PC-3 (cell line): ENCODE results near the gene THADA. TPM values are rescaled to one million over a fixed set of nuclear protein-coding genes. Genes with fewer than 3 reads are reported as not detected.

ENCODE experiments used
- ATAC-seq: fragments of 200-7000 bp; cut with Tn5 transposase; 2 replicates; pipeline ENCODE4 v1.9.1; 2020; ENCODE audit warnings: mild to moderate bottlenecking, moderate library complexity
- BruUV-seq: library from RNA; stranded (reverse); fragments of 400-500 nt; replicated peaks from 2 replicates; lab custom pipeline; 2021; lab: Mats Ljungman, UMichigan
- CTCF ChIA-PET: fragments of 300-600 bp; sonication (Branson Sonifier 250); formaldehyde crosslinking; loops from one replicate; lab custom pipeline; 2022; ENCODE audit warnings: antibody characterized with exemption; lab: Charles Lee
- POLR2A ChIA-PET: fragments of 300-600 bp; sonication (Branson Sonifier 250); formaldehyde crosslinking; loops from one replicate; lab custom pipeline; 2022; ENCODE audit warnings: antibody characterized with exemption; ENCODE audit not compliant: unreplicated experiment; lab: Charles Lee
- DNase-seq: peaks from one replicate; pipeline ENCODE4 v3.0.0-alpha.2; 2015
- H2AFZ ChIP-seq: fragments of 300-600 bp; sonication (generic); 2 replicates; pipeline ENCODE4 v1.6.0; 2016; ENCODE audit warnings: antibody characterized with exemption, low read length
- H3F3A ChIP-seq: fragments of 300-600 bp; sonication (generic); one replicate; pipeline ENCODE4 v1.6.0; 2017; ENCODE audit warnings: antibody characterized with exemption, low read length, control low read depth, mild to moderate bottlenecking; ENCODE audit not compliant: unreplicated experiment
- H3K27ac ChIP-seq: fragments of 300-600 bp; sonication (generic); 2 replicates; pipeline ENCODE4 v1.5.1; 2016; ENCODE audit warnings: mild to moderate bottlenecking, low read length
- H3K27me3 ChIP-seq: fragments of 300-600 bp; sonication (generic); 2 replicates; pipeline ENCODE4 v1.6.1; 2016; ENCODE audit warnings: low read length, mixed read lengths
- H3K36me3 ChIP-seq: fragments of 300-600 bp; sonication (generic); 2 replicates; pipeline ENCODE4 v1.6.1; 2016; ENCODE audit warnings: low read depth, mixed run types, low read length, mixed read lengths
- H3K4me1 ChIP-seq: fragments of 300-600 bp; sonication (generic); 2 replicates; pipeline ENCODE4 v1.5.1; 2016; ENCODE audit warnings: low read length; ENCODE audit not compliant: insufficient read depth
- H3K4me2 ChIP-seq: fragments of 300-600 bp; sonication (generic); 2 replicates; pipeline ENCODE4 v1.6.0; 2016; ENCODE audit warnings: low read length
- H3K4me3 ChIP-seq: fragments of 300-600 bp; sonication (generic); 2 replicates; pipeline ENCODE4 v1.5.1; 2016; ENCODE audit warnings: mild to moderate bottlenecking, low read length, mixed read lengths
- H3K79me2 ChIP-seq: fragments of 300-600 bp; sonication (generic); 2 replicates; pipeline ENCODE4 v1.6.1; 2017; ENCODE audit warnings: low read length, mixed read lengths
- H3K9ac ChIP-seq: fragments of 300-600 bp; sonication (generic); 2 replicates; pipeline ENCODE4 v1.6.0; 2016; ENCODE audit warnings: mild to moderate bottlenecking, low read length
- H3K9me2 ChIP-seq: fragments of 300-600 bp; sonication (generic); replicated peaks from 2 replicates; pipeline ENCODE4 v1.6.1; 2016; ENCODE audit warnings: mixed run types, low read length, mixed read lengths
- H3K9me3 ChIP-seq: fragments of 300-600 bp; sonication (generic); 2 replicates; pipeline ENCODE4 v1.6.1; 2016; ENCODE audit warnings: low read length, mixed read lengths
- H4K20me1 ChIP-seq: fragments of 300-600 bp; sonication (generic); 2 replicates; pipeline ENCODE4 v1.6.1; 2016; ENCODE audit warnings: low read length, mixed read lengths
- CTCF ChIP-seq: fragments of 300-600 bp; sonication (generic); conservative IDR thresholded peaks from 2 replicates; pipeline ENCODE4 v1.5.1; 2017; ENCODE audit warnings: antibody characterized with exemption, low read depth, mild to moderate bottlenecking, low read length
- EZH2 ChIP-seq: fragments of 300-600 bp; sonication (generic); IDR thresholded peaks from one replicate; pipeline ENCODE4 v1.6.1; 2017; ENCODE audit warnings: antibody characterized with exemption, mild to moderate bottlenecking, low read length; ENCODE audit not compliant: unreplicated experiment
- EZH2phosphoT487 ChIP-seq: fragments of 300-600 bp; sonication (generic); IDR thresholded peaks from 2 replicates; pipeline ENCODE4 v1.6.1; 2018; ENCODE audit warnings: mild to moderate bottlenecking, antibody characterized with exemption, low read length, borderline replicate concordance
- intact Hi-C: fragments of 100-400 bp; cut with micrococcal nuclease; formaldehyde crosslinking; loops from 2 replicates; pipeline ENCODE4 v1.9.0; 2023
- total RNA-seq: library from RNA; depleted of rRNA; stranded (reverse); fragments of >200 nt; gene quantifications from 2 replicates; pipeline ENCODE4 v1.2.3, GENCODE V29; 2014

The THADA gene
- total RNA-seq, 1 experiment from 2014 or later: 33.6 TPM

GRCh38 chr2:43579275-43579981 is 16.4 kb downstream of the THADA start:
- no peak overlapping the region for H3K9ac ChIP-seq
- H3K4me3 ChIP-seq: no peak overlapping the region
- H3K79me2 ChIP-seq: no peaks in the 10 kb centered on the region
- TF ChIP-seq EZH2 (no peak), CTCF (no peak), EZH2phosphoT487 (no peak)
- H3K36me3 ChIP-seq: peaks cover 42% of the 10 kb centered on the region
- CTCF ChIA-PET: no interaction called here
- intact Hi-C loops: loop anchor here (5.0 kb wide), 1 partner anchor 752 kb away; no protein-coding TSS in a partner anchor
- H3F3A ChIP-seq: no peaks in the 10 kb centered on the region
- no peak overlapping the region for H3K27ac ChIP-seq
- H3K9me2 ChIP-seq: no peaks in the 10 kb centered on the region
- no peak overlapping the region for H3K4me2 ChIP-seq
- no peaks in the 10 kb centered on the region for H4K20me1 ChIP-seq
- H3K4me1 ChIP-seq: no peaks in the 10 kb centered on the region
- H2AFZ ChIP-seq: no peak overlapping the region
- no peak for ATAC-seq
- DNase-seq: no peak
- no TSS peak for BruUV-seq
- no peaks in the 10 kb centered on the region for H3K9me3 ChIP-seq
- POLR2A ChIA-PET: no interaction called here
- no peaks in the 10 kb centered on the region for H3K27me3 ChIP-seq

GRCh38 chr2:43576981-43577892 is 18.6 kb downstream of the THADA start:
- H3K36me3 ChIP-seq: peaks cover 42% of the 10 kb centered on the region
- no peak overlapping the region for H3K4me2 ChIP-seq
- no peak overlapping the region for H2AFZ ChIP-seq
- no peaks in the 10 kb centered on the region for H3K9me3 ChIP-seq
- no peak overlapping the region for H3K4me3 ChIP-seq
- H3K27ac ChIP-seq: no peak overlapping the region
- no peaks in the 10 kb centered on the region for H3K79me2 ChIP-seq
- intact Hi-C loops: loop anchor here (5.0 kb wide), 1 partner anchor 750 kb away; no protein-coding TSS in a partner anchor
- TF ChIP-seq EZH2 (no peak), CTCF (peak; percentile 88)
- no peaks in the 10 kb centered on the region for H4K20me1 ChIP-seq
- no peak for ATAC-seq
- CTCF ChIA-PET: interaction anchor here (0.6 to 1.0 kb wide), 5 partner anchors 9 to 700 kb away, joined by 3 to 6 read pairs (median 5); no protein-coding TSS in a partner anchor
- POLR2A ChIA-PET: interaction anchor here (0.6 kb wide), 1 partner anchor 247 kb away, joined by 7 read pairs; no protein-coding TSS in a partner anchor
- no peaks in the 10 kb centered on the region for H3K9me2 ChIP-seq
- BruUV-seq: no TSS peak
- no peaks in the 10 kb centered on the region for H3K27me3 ChIP-seq
- H3K4me1 ChIP-seq: no peaks in the 10 kb centered on the region
- no peaks in the 10 kb centered on the region for H3F3A ChIP-seq
- H3K9ac ChIP-seq: no peak overlapping the region
- DNase-seq: peak; percentile 51
